Adrenal gland (tissue), 5 donors: ENCODE measurements around the gene ADAMTS18.

Source experiments
- CTCF ChIP-seq, 6 experiments: fragments of 450-650 bp in 4 of 6; fragments of 200-600 bp in 2 of 6; sonication (generic) in 1 of 6; IDR thresholded peaks; 1 replicate in 5 of 6; 2 replicates in 1 of 6; pipeline versions ENCODE4 v1.5.1 to v1.8.0; 2016 to 2021; ENCODE audit warnings: antibody characterized with exemption in 6 of 6, mild to moderate bottlenecking in 2 of 6, moderate library complexity in 1 of 6
- POLR2A ChIP-seq, 2 donors: fragments of 450-650 bp; IDR thresholded peaks; one replicate each; pipeline ENCODE4 v1.6.1; 2017; ENCODE audit warnings: antibody characterized with exemption in 2 of 2, mild to moderate bottlenecking in 2 of 2, moderate library complexity in 1 of 2
- donor health status: DM: no; HTN: no; CAD: no.

- TF ChIP-seq CTCF (IDR thresholded peaks at IDR 0.05) (no peak), POLR2A (IDR thresholded peaks at IDR 0.05) (no peak)
Observed at GRCh38 chr16:77304134-77304533, 130.7 kb downstream of the ADAMTS18 start.
